ENCODE results near the gene COLGALT1. TPM values are rescaled to one million over a fixed set of nuclear protein-coding genes. Genes with fewer than 3 reads are reported as not detected.
A peak's percentile ranks its signal among the peaks of the same experiment; 100 is the strongest.
"Not testable (repeated sequence)": the region's sequence is repeated elsewhere in the genome, so short reads cannot be mapped to it uniquely, and the experiment has no call there.

COLGALT1 gene
- total RNA-seq, 1 donor from 2014 or later: 29.9 TPM

GRCh38 chr19:17579661-17580244 is 24.3 kb downstream of the COLGALT1 start:
- DNase-seq (peak; percentile 71), ATAC-seq (ENCODE audit: poor library complexity) (peak; percentile 73)
- intact Hi-C loops (cut with DNase I): no loop called here

GRCh38 chr19:17580470-17581144 is 25.2 kb downstream of the COLGALT1 start:
- ATAC-seq (ENCODE audit: poor library complexity): no peak
- intact Hi-C loops (cut with DNase I): no loop called here
- DNase-seq: no peak

- intact Hi-C loops (cut with DNase I): no loop called here
- no peak for ATAC-seq (ENCODE audit: poor library complexity)
Measured at GRCh38 chr19:17581211-17581874, 25.9 kb downstream of the COLGALT1 start.

GRCh38 chr19:17582613-17583012 is 27.2 kb downstream of the COLGALT1 start:
- no peak for ATAC-seq (ENCODE audit: poor library complexity)
- DNase-seq: no peak
- intact Hi-C loops (cut with DNase I): no loop called here

More at GRCh38 chr19:17581211-17581874, 25.9 kb downstream of the COLGALT1 start:
- DNase-seq: no peak

GRCh38 chr19:17584132-17584531 is 28.7 kb downstream of the COLGALT1 start:
- DNase-seq: no peak
- ATAC-seq (ENCODE audit: poor library complexity): no peak
- intact Hi-C loops (cut with DNase I): no loop called here

- ATAC-seq (ENCODE audit: poor library complexity); intact Hi-C loops (cut with DNase I); DNase-seq: not testable (repeated sequence)
Measured at GRCh38 chr19:17585395-17585794, 29.9 kb downstream of the COLGALT1 start.

- DNase-seq: no peak
Measured at GRCh38 chr19:17590866-17591265, 35.4 kb downstream of the COLGALT1 start.

GRCh38 chr19:17594296-17594695 is 38.8 kb downstream of the COLGALT1 start:
- intact Hi-C loops (cut with DNase I); DNase-seq; ATAC-seq (ENCODE audit: poor library complexity): not testable (repeated sequence)

More at GRCh38 chr19:17590866-17591265, 35.4 kb downstream of the COLGALT1 start:
- no peak for ATAC-seq (ENCODE audit: poor library complexity)
- intact Hi-C loops (cut with DNase I): no loop called here

GRCh38 chr19:17598063-17598462 is 42.6 kb downstream of the COLGALT1 start:
- DNase-seq; intact Hi-C loops (cut with DNase I); ATAC-seq (ENCODE audit: poor library complexity): not testable (repeated sequence)

- no peak for DNase-seq
- intact Hi-C loops (cut with DNase I): no loop called here
- no peak for ATAC-seq (ENCODE audit: poor library complexity)
Measured at GRCh38 chr19:17598953-17599352, 43.5 kb downstream of the COLGALT1 start.

- DNase-seq (no peak), ATAC-seq (ENCODE audit: poor library complexity) (no peak)
- intact Hi-C loops (cut with DNase I): no loop called here
Measured at GRCh38 chr19:17599780-17600179, 44.3 kb downstream of the COLGALT1 start.

GRCh38 chr19:17601683-17602082 is 46.2 kb downstream of the COLGALT1 start:
- intact Hi-C loops (cut with DNase I): no loop called here
- DNase-seq (no peak), ATAC-seq (ENCODE audit: poor library complexity) (no peak)

GRCh38 chr19:17602217-17602616 is 46.8 kb downstream of the COLGALT1 start:
- intact Hi-C loops (cut with DNase I): no loop called here
- no peak for ATAC-seq (ENCODE audit: poor library complexity)
- DNase-seq: no peak

- intact Hi-C loops (cut with DNase I): no loop called here
- DNase-seq (no peak), ATAC-seq (ENCODE audit: poor library complexity) (no peak)
Measured at GRCh38 chr19:17602872-17603510, 47.5 kb downstream of the COLGALT1 start.

- DNase-seq (no peak), ATAC-seq (ENCODE audit: poor library complexity) (no peak)
- intact Hi-C loops (cut with DNase I): no loop called here
Measured at GRCh38 chr19:17604372-17605025, 49.0 kb downstream of the COLGALT1 start.

GRCh38 chr19:17605117-17605516 is 49.7 kb downstream of the COLGALT1 start:
- no peak for DNase-seq
- no peak for ATAC-seq (ENCODE audit: poor library complexity)
- intact Hi-C loops (cut with DNase I): no loop called here

GRCh38 chr19:17605761-17606589 is 50.5 kb downstream of the COLGALT1 start:
- ATAC-seq (ENCODE audit: poor library complexity) (peak; percentile 87), DNase-seq (peak; percentile 85)
- intact Hi-C loops (cut with DNase I): no loop called here

- ATAC-seq (ENCODE audit: poor library complexity) (no peak), DNase-seq (no peak)
- intact Hi-C loops (cut with DNase I): no loop called here
Measured at GRCh38 chr19:17606590-17607185, 51.2 kb downstream of the COLGALT1 start.

Data from Right ventricle myocardium superior (tissue), 1 donor.